Aortic smooth muscle cell (primary cell): Measurements from ENCODE around the gene OR5W2. TPM values are rescaled to one million over a fixed set of nuclear protein-coding genes. Genes with fewer than 3 reads are reported as not detected.

Experiments used
- total RNA-seq: library from RNA; depleted of rRNA; stranded (reverse); fragments of >200 nt; gene quantifications from 2 replicates; pipeline ENCODE4 v1.2.3, GENCODE V29; 2014

The OR5W2 gene
- not detected in 2 replicates for total RNA-seq

DNA sequence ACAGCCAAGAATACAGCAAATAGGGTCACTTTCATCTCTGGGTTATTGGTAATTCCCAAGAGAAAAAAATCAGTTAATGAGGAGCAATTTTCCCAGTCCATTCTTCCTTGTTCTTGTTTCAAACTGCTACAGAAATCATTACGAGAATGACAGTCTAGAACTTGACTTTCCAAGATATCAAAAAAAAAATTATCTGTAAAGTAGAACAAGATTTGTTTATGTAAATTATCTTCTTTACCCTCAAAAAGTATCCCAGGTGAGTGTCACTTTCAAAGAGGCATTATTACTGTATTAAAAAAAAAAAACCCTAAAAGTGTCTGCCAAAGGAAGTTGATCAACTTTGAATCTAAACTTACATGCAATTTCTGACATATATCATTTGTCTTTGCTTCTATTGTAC, at the start of gene OR5W2:
Gene OR5W2 (minus strand): TSS at position 101 of the 400 bp plus-strand sequence. CDS start 0 bp downstream, at position 101.

DNA sequence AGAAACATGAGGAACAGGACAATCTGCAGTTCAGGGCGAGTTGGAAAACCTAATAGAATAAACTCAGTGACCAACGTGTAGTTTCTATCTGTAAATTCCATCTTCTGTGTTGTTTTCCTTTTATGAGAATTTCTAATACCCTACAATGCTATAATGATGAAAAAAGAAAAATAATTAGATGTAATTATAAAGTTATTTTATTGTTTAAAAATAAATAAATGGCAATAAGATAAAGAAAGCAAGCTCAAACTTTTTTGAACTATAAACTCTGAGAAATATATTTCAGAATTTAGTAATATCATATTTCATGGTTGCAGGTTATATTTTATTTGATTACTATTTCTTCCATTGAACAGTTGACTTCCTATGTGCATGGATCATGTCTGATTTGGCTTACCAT, 21.9 kb upstream of the OR5W2 start, which contains the start of gene OR5I1:
Gene OR5I1 (minus strand): TSS at position 101 of the 400 bp plus-strand sequence. CDS start 0 bp downstream, at position 101.

DNA sequence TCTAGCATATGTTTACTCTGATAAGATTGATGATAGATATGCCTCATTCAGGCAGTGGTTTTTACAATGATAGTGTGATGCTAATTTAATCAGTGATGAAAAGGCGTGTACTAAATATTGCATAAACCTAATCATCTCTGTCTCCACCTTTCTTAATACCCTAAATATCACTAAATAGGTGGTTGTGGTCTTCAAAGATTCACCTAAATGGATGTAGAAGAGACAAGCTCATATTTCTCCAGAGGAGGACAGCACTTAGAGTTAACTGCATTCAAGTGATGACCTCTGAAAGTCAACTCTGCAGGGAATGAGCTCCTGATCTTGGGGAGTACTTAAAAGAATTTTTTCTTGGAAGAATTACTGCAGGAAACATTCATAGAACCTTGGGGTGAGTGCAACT, 31.4 kb downstream of the OR5W2 start, which contains the start of gene TRIM51:
Gene TRIM51 (plus strand): TSS at position 301 of the 400 bp plus-strand sequence. CDS start 2,132 bp downstream, outside the sequence.

Other genes with a start within 250 kb of the OR5W2 start
- gene OR5D13, start 141.1 kb downstream of the OR5W2 start, total RNA-seq: not detected in 2 replicates
- gene OR5D14, start 119.0 kb downstream of the OR5W2 start, total RNA-seq: not detected in 2 replicates
- not detected in 2 replicates for gene OR5L1, start 103.2 kb downstream of the OR5W2 start, total RNA-seq
- gene OR5D18, start 95.0 kb downstream of the OR5W2 start, total RNA-seq: not detected in 2 replicates
- not detected in 2 replicates for gene OR5L2, start 87.4 kb downstream of the OR5W2 start, total RNA-seq
- not detected in 2 replicates for gene OR5D16, start 75.8 kb downstream of the OR5W2 start, total RNA-seq
- gene TRIM51, start 31.3 kb downstream of the OR5W2 start, total RNA-seq: not detected in 2 replicates
- gene OR5I1, start 21.8 kb upstream of the OR5W2 start, total RNA-seq: not detected in 2 replicates
- gene OR10AG1, start 55.4 kb upstream of the OR5W2 start, total RNA-seq: not detected in 2 replicates
- not detected in 2 replicates for gene OR5F1, start 80.0 kb upstream of the OR5W2 start, total RNA-seq
- not detected in 2 replicates for gene OR5AS1, start 113.1 kb upstream of the OR5W2 start, total RNA-seq
- gene OR8I2, start 178.7 kb upstream of the OR5W2 start, total RNA-seq: not detected in 2 replicates
- gene OR8H2, start 189.1 kb upstream of the OR5W2 start, total RNA-seq: not detected in 2 replicates
- gene OR8H3, start 207.8 kb upstream of the OR5W2 start, total RNA-seq: not detected in 2 replicates
- gene OR8J3, start 225.6 kb upstream of the OR5W2 start, total RNA-seq: not detected in 2 replicates
- gene OR8K5, start 245.7 kb upstream of the OR5W2 start, total RNA-seq: not detected in 2 replicates